GM12864 (cell line): ENCODE measurements around the gene DUSP22.

Experiments
- DNase-seq: peaks from one replicate; pipeline ENCODE4 v3.0.0-alpha.2; 2011; ENCODE audit warnings: low read depth
- H3K4me3 ChIP-seq: 2 replicates; pipeline ENCODE4 v1.5.1; 2011; ENCODE audit warnings: mild to moderate bottlenecking, low read depth, low read length, control low read depth
- TF ChIP-seq, protein P1 (sequence below): IDR thresholded peaks from 2 replicates; pipeline ENCODE4 v1.5.1; 2011; ENCODE audit warnings: low read depth, mild to moderate bottlenecking, moderate library complexity, low read length, control low read depth, inconsistent platforms; ENCODE audit errors: missing control alignments

Gene DUSP22

GRCh38 chr6:299104-299980 is 7.1 kb downstream of the DUSP22 start:
- DNase-seq = no peak
- TF ChIP-seq, protein P1, sequence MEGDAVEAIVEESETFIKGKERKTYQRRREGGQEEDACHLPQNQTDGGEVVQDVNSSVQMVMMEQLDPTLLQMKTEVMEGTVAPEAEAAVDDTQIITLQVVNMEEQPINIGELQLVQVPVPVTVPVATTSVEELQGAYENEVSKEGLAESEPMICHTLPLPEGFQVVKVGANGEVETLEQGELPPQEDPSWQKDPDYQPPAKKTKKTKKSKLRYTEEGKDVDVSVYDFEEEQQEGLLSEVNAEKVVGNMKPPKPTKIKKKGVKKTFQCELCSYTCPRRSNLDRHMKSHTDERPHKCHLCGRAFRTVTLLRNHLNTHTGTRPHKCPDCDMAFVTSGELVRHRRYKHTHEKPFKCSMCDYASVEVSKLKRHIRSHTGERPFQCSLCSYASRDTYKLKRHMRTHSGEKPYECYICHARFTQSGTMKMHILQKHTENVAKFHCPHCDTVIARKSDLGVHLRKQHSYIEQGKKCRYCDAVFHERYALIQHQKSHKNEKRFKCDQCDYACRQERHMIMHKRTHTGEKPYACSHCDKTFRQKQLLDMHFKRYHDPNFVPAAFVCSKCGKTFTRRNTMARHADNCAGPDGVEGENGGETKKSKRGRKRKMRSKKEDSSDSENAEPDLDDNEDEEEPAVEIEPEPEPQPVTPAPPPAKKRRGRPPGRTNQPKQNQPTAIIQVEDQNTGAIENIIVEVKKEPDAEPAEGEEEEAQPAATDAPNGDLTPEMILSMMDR = no peak
- H3K4me3 ChIP-seq = no peak overlapping the region

GRCh38 chr6:300026-300425 is 7.7 kb downstream of the DUSP22 start:
- DNase-seq = no peak
- no peak overlapping the region for H3K4me3 ChIP-seq
- TF ChIP-seq, protein P1 = no peak

GRCh38 chr6:300494-301198 is 8.4 kb downstream of the DUSP22 start:
- TF ChIP-seq, protein P1 = no peak
- no peak for DNase-seq
- no peak overlapping the region for H3K4me3 ChIP-seq

DNA sequence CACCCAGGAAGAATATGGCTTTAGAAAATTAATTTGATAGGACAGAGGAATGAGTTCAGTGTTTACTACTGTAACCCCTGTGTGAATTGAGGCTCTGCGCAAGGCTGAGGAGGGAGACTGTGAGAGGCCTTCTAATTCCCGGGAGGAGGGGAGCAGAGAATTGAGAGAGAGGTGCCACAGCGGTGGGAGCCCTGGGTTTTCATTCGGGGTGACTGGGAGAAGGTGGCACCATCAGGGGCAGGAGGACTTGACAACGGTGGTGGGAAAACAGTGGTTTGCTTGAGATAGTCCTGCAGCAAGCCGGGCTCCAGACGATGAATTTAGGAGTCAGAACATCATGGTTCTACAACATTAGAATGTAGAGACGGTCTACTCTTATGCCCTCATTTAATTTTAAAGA is 9.2 kb downstream of the DUSP22 start:
- TF ChIP-seq, protein P1 = no peak
- H3K4me3 ChIP-seq = no peak overlapping the region

DNA sequence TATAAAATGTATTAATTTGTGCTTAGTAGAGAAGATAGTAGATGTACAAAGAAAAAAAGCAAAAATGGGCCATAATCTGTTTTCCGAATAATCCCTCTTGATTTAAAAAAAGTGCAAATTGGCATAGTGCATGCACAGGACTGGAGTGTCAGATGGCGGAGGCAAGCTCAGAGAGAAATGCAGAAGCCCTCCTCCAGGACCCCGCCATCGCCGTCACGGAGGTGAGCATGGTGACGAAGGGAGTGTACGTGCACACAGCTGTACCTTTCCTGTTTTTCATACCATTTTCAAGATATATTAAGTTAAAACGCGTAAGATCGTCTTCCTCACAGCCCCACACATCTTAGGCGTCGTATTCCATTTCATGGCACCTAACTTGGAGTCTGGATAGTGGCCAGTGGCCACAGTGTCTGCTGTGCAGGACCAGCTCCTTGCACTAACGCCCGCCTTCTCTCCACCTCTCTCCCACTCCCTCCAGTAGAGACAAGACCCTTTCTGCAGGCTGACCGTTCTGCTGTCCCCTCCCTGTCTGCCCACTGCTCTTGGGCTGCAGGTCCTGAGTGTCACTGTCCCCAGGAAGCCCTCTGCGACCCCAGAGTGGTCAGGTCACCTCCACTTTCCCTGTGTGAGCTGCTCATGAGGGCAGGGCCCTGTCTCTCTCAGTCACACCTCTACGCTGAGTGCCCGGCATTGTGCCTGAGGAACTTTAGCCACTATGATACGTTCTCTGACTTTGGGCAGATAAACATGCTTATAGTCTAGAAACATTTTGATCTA is 9.8 kb downstream of the DUSP22 start:
- H3K4me3 ChIP-seq = no peak overlapping the region
- TF ChIP-seq, protein P1 = no peak
- no peak for DNase-seq

More for the DNA sequence above, 9.2 kb downstream of the DUSP22 start:
- DNase-seq = no peak

DNA sequence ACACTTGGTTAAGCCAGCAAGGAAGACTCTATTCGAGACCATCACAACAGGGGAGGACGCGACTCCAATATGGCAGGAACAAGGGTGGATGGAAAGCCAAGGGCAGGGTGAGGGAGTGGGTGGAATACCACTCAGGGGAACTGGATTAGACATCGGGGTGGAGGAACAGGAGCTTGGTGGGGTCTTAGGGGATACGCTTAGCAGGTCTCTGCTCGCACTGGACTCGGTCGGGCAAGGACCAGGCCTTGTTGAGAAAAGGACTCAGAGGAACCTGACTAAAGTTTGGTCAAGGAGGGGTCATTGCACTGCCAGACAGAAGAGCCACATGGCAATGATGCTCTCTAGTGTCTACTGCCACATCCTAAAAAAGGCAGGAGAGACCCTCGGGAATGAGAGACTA is 10.5 kb downstream of the DUSP22 start:
- no peak overlapping the region for H3K4me3 ChIP-seq
- no peak for DNase-seq
- TF ChIP-seq, protein P1 = no peak
